ENCODE results near the gene TMBIM4. TPM values are rescaled to one million over a fixed set of nuclear protein-coding genes. Genes with fewer than 3 reads are reported as not detected.

The TMBIM4 gene
- total and polyA plus RNA-seq, 2 of the 4 experiments (the other 2 are of a cell fraction): 38.7 to 59.3 TPM

- peaks cover 3% of the 10 kb centered on the region; the same call in 1 of the 2 replicates for H3K9me3 ChIP-seq (ENCODE audit: control insufficient read depth, insufficient read depth, low read length)
- DNase-seq (no peak), ATAC-seq (ENCODE audit: low read depth) (no peak)
- no peak overlapping the region for H3K9ac ChIP-seq (ENCODE audit: low read depth, low read length)
- H2BK5ac ChIP-seq (ENCODE audit: low read depth, low read length, poor library complexity, severe bottlenecking): no peak overlapping the region
- no peaks in the 10 kb centered on the region for H3K79me1 ChIP-seq (ENCODE audit: low read depth in 1 of 2, low read length in 2 of 2)
- H4K5ac ChIP-seq (ENCODE audit: low read depth, low read length): no peak overlapping the region
- no peak overlapping the region for H3K14ac ChIP-seq (replicated peaks; ENCODE audit: low read depth, low read length)
- in situ Hi-C loops (cut with MboI; ENCODE audit: low sequenced_read_pairs): no loop called here
- H3K4ac ChIP-seq (ENCODE audit: low read depth, low read length): no peak overlapping the region
- no peaks in the 10 kb centered on the region for H4K20me1 ChIP-seq (ENCODE audit: insufficient read depth, low read length)
- dilution Hi-C loops (cut with HindIII; ENCODE audit: low sequenced_read_pairs, unreplicated experiment): no loop called here
- H3K27ac ChIP-seq (ENCODE audit: insufficient read depth, low read length): no peak overlapping the region
- no peak overlapping the region for H4K91ac ChIP-seq (ENCODE audit: insufficient read depth, low read depth, low read length)
- H3K36me3 ChIP-seq (ENCODE audit: control insufficient read depth, insufficient read depth, low read length): no peaks in the 10 kb centered on the region
- H3K56ac ChIP-seq (ENCODE audit: extremely low read depth, insufficient read depth, low read length): no peak overlapping the region
- H2AK5ac ChIP-seq (ENCODE audit: low read depth, low read length): no peak overlapping the region
- H2AFZ ChIP-seq (replicated peaks; ENCODE audit: low read length, poor library complexity): no peak overlapping the region
- H2AK9ac ChIP-seq (replicated peaks; ENCODE audit: low read depth, low read length, poor library complexity): no peak overlapping the region
- no TSS peak for BruUV-seq (replicated peaks)
- no peak overlapping the region for H3K18ac ChIP-seq (ENCODE audit: low read depth, low read length)
- H2BK15ac ChIP-seq (ENCODE audit: low read depth, low read length): no peak overlapping the region
- H3K9me1 ChIP-seq (ENCODE audit: insufficient read depth, low read length): no peaks in the 10 kb centered on the region
- H2BK20ac ChIP-seq (ENCODE audit: low read depth, low read length): no peak overlapping the region
- TF ChIP-seq MAZ (IDR thresholded peaks at IDR 0.05; ENCODE audit: borderline replicate concordance, low read depth, low read length): no peak
- no peak for TF ChIP-seq POLR2A (IDR thresholded peaks at IDR 0.05; ENCODE audit: low read depth, low read length)
- TF ChIP-seq MAFK (IDR thresholded peaks at IDR 0.05; ENCODE audit: low read depth, low read length): no peak
- no peak for TF ChIP-seq MXI1 (IDR thresholded peaks at IDR 0.05; ENCODE audit: borderline replicate concordance, low read depth, low read length)
- no peak for TF ChIP-seq RCOR1 (IDR thresholded peaks at IDR 0.05; ENCODE audit: insufficient replicate concordance, low read length)
- no peak for TF ChIP-seq CEBPB (IDR thresholded peaks at IDR 0.05; ENCODE audit: low read depth, low read length)
- TF ChIP-seq BHLHE40 (IDR thresholded peaks at IDR 0.05; ENCODE audit: low read depth, low read length): no peak
- TF ChIP-seq ELK1 (IDR thresholded peaks at IDR 0.05; ENCODE audit: borderline replicate concordance, low read depth, low read length): no peak
- TF ChIP-seq CHD1 (IDR thresholded peaks at IDR 0.05; ENCODE audit: low read depth, low read length): no peak
- TF ChIP-seq USF2 (IDR thresholded peaks at IDR 0.05; ENCODE audit: low read depth, low read length): no peak
- no peak for TF ChIP-seq NFE2L2 (IDR thresholded peaks at IDR 0.05; ENCODE audit: low read depth, low read length)
- CTCF ChIA-PET: interaction anchor here (0.6 to 0.9 kb wide), 2 partner anchors 11 to 16 kb away, joined by 3 to 6 read pairs; no protein-coding TSS in a partner anchor
- no peak overlapping the region for H3K23ac ChIP-seq (ENCODE audit: low read depth, low read length)
- no peak overlapping the region for H3K4me3 ChIP-seq (ENCODE audit: insufficient read depth, low read depth, low read length)
- no peak overlapping the region for H2BK120ac ChIP-seq (ENCODE audit: low read depth, low read length)
- no peaks in the 10 kb centered on the region for H3K4me1 ChIP-seq (ENCODE audit: control insufficient read depth, insufficient read depth, low read length)
- no CpG with 5 or more reads among the region's 3 CpGs for WGBS, 2 experiments (ENCODE audit: extremely low coverage in 2 of 2, insufficient read length in 1 of 2)
- no peaks in the 10 kb centered on the region for H3K27me3 ChIP-seq (ENCODE audit: control insufficient read depth, insufficient read depth, low read length)
- H3K4me2 ChIP-seq (ENCODE audit: low read depth, low read length): no peak overlapping the region
- POLR2A ChIA-PET (ENCODE audit: unreplicated experiment): interaction anchor here (0.7 kb wide), 1 partner anchor 28 kb away, joined by 3 read pairs; no protein-coding TSS in a partner anchor
- intact Hi-C loops (cut with micrococcal nuclease): no loop called here
- H4K8ac ChIP-seq (ENCODE audit: low read depth in 2 of 2, low read length in 2 of 2): no peak overlapping the region
Observed at GRCh38 chr12:66196806-66197205, 27.0 kb upstream of the TMBIM4 start.

Data from IMR-90 (cell line).